ENCODE data around the gene USP10.

USP10 gene

DNA sequence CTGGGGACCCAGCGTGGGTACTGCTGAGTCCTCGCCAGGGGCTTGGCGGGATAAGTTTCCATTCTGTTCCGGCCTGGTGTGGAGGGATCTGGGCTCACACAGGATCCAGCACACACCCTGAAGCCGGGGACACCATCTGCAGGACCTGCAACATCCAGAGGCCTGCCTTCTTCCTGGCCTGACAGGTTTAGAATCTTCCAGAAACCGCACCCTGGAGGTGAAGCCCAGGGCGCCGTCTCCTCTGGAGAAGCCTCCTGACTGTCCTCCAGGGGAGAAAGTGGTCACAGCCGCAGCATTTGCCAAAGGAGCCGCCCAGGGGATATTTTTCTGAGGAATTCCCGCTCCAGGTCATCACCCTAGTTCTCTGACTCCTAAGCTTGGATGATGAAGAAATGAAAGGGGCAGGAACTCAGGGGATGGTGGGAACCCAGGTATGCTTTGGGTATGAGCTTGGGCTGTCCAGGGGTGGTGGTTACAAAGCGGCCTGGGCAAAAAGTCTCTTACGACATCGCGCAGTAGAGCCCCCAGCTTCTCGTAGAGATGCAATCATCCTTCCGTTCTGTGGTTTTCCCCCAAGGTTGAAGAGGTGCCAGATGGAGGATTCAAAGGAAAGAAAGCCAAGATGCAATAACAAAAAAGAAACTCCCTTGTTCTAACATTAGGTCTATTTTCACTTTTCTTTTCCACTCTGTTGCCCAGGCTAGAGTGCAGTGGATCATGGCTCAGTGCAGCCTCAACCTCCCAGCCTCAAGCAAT is 110.9 kb downstream of the USP10 start:
- DNase-seq: no peak

DNA sequence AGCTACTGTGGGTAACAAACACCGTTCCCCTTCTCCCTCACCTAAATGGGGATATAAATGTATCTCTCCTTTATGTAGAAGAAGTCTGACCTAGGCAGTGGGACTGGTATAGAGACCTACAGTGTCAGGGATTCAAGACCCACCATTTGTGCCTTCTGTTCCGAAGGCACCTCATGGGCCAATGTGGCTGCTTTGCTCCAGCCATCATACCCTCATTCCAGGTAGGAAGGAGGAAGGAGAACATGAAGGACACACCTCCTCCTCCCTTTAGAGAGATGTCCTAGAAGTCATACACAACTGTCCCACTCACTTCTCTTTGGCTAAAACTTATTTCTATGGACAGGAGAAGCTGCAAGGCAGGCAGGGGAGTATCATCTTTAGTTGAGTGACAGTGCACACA is 111.7 kb downstream of the USP10 start:
- DNase-seq: no peak

DNA sequence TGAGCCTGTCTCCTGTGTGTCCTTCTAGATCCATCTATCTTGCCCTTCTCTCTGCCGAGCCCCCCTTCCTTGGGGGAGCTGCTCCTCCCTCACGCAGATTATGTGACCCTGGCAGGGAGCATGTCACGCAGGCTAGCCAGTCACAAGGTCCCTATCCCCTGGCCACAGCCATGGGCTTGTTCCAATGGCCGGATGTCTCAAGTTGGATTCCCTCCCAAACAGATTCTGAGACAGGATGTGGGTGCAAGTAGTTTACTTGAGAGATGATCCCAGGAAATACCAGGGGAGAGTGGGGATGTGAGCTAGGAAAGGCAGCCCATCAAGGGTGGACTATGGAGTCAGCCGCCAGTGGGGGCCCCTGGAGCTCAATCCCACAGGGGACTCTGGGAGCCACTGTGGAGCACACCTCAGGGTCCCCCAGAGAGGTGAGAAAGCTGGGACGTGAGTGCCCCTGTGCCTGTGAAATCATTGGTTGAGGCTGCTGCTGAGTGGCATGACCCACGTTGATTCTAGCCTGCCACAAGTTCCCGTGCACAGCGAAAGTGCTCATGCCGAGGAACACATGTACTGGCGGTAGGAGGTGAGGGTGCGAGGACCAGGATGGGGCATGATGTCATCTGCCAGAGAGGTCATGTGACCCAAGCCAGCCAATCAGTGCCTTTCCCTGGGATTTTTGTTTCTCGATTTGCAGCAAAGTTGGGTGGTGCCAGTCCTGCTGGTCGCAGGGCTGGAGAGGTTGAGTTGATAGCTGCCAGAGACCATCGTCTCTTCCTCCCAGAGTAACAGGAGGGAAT is 113.5 kb downstream of the USP10 start:
- DNase-seq: no peak

DNA sequence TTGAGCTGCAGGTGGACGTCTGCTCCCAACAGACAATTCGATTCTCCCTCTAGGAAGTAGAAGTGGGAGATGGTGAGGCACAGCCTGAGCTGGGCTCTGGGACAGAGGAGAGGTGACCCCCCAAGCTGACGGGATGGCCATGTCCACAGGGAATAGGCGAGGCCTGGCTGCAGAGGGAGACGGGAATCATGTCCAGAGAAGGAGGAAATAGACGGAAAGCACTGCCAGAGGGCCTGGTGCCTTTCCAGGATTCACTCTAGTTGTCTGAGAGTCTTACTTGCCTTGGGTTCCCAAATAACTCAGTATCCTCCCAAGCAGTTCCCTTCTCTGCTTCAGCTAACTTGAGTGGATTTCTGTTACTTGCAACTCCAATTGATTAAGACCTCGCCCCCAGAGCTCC is 115.7 kb downstream of the USP10 start:
- DNase-seq: no peak

DNA sequence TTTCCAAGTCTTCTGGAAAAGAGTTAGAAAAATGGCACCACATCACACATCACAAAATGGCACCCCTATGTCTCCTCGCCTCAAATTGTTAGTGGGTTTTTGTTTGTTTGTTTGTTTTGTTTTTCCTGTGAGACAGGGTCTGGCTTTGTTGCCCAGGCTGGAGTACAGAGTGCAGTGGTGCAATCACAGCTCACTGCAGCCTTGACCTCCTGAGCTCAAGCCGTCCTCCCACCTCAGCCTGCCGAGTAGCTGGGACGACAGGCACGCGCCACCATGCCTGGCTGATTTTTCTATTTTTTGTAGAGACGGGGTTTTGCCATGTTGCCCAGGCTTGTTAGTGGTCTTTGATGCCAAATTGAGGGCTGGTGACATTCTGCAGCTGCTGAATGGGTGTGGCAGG is 116.2 kb downstream of the USP10 start:
- DNase-seq: no peak

DNA sequence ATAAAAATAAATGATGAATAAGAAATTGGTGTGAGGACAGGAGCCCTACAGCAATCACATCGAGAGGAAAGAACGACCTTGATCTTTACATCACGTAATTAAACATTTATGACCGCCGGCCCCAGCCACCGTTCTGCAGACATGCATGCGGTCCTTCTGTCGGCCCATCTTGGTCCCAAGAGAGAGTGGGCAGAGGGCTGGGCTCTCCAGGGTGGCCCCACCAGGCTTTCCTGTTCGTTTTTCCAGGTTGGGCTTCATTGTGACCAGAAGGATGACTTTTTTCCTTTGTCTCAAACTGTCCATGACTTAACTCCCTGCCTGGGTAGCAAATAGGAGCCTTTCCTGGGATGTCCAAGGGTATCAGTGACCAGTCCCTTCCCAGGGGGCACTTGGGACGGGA is 116.7 kb downstream of the USP10 start:
- DNase-seq: no peak

DNA sequence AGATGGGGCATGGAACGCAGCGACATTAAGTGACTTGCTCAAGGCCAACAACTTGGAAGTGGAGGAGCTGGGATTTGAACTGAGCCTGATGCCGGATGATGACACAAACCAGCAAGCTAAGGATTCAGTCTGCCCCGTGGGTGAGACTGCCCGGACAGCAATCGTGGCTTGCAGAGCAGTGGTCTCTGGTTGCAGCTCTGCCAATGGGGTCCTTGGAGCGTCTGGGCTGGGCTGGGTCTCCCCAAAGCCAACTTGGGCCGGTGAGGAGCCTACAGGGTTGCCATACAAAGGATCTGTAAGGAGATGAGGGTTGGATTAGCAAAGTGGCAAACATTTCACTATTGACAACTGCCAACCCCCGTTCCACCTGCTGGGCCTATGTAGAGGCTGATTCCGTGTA is 117.4 kb downstream of the USP10 start:
- no peak for DNase-seq

DNA sequence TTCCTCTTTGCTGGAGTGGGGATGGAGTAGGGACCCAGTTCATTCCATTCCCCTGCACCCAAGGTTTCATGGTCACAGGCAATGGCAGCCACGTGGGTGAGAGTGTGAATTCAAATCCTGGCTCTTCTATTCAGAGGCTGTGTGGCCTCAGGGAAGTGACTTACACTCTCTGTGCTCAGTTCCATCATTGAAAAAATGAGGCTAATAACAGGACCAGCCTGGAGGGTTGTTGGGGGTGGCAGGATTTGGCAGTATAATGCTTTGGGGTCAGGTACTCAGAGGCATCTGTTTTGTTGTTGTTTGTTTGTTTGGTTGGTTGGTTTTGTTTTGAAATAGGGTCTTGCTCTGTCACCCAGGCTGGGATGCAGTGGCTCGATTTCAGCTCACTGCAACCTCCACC is 117.8 kb downstream of the USP10 start:
- DNase-seq: no peak

DNA sequence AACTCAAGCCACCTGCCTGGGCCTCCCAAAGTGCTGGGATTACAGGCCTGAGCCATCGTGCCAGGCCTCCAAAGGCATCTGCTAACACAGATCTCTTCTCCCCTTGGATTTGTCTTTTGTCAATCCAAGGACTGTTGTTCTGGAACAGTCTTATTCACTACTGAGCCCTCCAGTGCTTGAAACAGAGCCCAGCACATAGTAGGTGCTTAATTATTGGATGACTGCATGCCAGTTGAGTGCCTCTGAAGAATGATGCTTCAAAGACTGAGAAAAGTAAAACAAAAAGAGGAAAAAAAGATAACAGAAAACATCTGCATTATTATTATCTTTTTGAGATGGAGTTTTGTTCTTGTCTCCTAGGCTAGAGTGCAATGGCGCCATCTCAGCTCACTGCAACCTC is 118.3 kb downstream of the USP10 start:
- no peak for DNase-seq

DNA sequence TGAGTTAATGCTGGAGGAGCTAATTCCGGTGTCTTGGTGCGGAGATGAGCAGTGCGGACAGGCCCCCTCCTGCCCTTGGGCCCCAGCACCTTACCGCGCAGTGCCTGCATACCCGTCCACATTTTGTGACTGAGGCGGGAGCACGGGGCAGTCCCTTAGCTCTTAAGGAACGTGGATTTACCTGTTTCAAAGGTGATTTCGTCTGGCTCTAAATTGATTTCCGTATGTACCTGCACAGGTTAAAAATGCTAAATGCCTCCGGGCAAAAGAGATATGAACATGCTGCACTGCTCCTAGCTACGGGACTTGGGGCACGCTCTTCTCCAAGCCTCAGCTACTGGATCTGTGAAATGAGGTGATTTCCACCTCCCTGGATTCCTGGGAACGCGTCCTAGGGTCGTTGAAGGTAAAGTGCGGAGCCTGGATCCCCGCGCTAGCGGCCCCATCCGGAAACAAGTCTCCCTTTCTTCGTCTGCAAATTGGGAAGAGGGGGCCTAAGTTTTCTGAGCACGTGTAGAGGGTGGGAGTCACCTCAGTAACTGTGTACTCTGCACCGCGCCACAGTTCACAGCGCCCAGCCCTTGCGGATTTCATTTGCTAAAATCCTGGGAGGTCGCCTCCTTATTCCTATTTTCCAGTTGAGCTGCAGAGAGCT is 119.3 kb downstream of the USP10 start:
- DNase-seq: no peak

DNA sequence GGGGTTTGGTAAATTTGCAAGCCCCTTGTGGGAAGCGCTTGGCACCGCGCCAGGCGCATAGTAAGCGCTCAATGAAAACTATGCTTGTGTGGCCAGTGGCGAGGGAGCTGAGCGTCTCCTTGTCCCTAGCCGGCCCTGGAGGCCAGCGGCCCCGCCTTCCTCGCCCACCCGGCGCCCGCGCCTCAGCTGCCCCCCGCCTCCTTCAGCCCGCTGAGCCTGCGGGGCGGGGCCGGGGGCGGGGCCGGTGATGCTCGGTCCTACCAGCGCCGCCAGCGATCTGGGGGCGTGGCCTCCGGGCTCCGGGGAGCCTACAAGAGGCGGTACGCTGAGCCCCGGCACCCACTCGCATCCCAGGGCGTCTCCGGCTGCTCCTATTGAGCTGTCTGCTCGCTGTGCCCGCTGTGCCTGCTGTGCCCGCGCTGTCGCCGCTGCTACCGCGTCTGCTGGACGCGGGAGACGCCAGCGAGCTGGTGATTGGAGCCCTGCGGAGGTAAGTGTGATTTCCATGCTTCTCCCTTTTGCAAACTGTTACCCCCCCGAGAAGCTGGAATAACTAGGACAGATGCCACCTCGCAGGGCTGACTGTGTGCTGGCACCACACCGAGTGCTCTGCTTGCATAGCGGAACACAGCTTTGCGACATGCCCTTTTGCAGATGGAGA is 120.0 kb downstream of the USP10 start, which contains the start of gene CRISPLD2:
Gene CRISPLD2 (plus strand): TSS at position 342 of the 661 bp plus-strand sequence. CDS start 18,511 bp downstream, outside the sequence.
- DNase-seq: peak; percentile 82

DNA sequence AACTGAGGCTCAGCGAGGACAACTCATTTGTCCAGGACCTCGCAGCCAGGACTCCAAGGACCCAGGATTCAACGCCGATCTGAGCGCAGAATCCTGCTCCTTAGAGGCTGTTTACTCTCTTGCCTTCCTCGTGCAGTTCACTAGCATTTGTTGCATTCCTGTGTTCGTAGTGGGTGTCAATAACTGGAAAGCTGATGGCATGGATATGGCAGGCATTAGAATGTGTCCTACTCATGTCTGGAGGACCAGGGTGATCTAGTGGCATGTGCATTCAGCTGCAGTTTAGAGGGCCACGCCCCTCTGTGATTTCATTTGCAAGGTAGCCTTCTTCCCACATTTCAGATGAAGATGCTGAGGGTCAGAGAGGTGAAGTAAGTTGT is 120.5 kb downstream of the USP10 start:
- no peak for DNase-seq

DNA sequence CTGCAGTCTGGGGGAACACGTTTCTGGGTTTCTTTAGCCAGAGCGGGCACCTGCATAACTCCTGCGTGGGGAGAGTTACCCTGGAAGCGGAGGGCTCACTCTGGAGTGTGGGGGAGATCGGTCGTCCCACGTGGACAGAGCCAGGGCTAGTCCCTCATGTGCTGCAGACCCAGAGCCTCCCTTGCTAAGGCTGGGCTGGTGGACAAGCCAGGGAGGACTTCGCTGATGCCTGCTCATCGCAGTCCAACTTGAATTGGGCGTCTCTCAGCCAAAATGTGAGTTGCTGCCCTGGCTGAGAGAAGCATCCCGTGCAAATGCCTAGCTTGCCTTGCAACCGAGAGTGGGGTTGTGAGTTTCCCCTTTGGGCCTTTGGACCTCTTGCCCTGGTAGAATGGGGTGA is 121.0 kb downstream of the USP10 start:
- DNase-seq: no peak

DNA sequence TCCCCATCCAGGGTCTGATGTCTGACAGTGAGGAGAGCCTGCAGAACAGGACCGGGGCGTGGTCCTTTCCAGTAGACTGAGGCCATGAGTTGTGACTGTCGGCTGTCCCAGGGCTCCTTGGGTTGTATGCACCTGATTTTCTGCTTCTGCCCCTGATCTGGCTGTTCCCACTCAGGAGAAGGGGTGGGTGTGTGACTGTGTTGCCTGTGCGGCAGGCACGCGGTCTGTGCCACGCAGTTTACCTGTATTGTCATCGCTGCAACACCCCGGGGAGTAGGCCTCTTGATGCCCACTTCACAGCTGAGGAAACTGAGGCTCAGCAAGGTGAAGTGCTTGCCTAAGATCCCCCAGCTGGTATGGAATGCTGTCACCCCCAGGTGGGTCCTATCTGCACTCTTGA is 121.4 kb downstream of the USP10 start:
- no peak for DNase-seq

DNA sequence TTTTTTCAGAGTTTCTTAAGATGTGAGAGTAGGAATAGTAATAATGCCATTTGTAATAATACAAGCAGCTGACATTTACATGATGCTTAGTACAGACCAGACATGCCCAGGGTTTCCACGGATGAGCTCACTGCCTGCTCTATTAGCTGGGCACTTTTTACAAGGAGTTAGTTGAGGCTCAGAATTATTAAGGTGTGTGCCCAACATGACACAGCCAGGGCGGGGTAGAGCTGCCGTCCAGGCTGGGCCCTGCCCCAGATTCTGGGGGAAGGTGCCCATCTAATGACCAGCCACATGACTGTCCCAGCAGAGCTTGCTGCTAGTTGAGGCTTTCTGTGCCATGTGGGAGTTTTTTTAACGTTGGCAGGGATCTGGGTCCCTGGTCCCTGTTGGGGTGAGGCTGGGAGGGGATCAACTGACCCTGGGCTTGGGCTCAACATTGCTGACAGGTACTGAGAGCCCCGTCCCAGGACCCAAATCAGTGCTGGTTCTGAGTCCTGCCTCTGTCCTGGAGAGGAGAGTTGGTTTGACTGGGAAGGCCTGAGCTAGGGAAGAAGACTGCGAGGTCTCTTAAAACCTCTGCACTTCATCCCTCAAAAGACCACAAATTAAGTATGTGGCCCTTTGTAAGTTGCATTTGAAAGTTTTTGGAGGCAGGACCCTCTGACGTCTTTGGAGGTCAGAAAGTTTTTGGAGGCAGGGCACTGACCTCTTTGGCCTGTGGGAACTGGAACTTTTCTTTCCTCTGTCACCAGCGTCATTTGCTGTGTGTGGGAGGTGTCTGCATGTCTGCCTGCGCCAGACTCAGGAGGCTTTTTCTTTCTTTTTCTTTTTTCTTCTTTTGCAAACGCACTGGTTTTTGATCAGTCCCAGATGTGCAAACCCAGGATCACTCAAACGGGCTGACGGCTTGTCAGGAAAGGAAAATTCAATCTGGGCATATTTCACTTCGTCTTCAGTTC is 122.2 kb downstream of the USP10 start:
- no peak for DNase-seq

DNA sequence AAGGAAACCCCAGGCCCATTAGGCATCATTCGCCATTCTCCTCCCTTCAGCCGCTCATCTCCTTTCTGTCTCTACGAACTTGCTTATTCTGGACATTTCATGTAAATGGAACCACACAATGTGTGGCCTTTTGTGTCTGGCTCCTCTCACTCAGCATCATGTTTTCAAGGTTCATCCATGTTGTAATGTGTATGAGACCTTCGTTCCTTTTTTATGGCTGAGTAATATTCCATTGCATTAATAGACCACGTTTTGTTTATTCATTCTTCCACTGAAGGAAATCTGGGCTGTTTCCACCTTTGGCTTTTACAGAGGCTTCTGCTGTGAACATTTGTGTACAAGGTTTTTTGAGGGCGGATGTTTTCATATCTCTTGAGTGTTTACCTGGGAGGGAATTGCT is 123.2 kb downstream of the USP10 start:
- DNase-seq: no peak

DNA sequence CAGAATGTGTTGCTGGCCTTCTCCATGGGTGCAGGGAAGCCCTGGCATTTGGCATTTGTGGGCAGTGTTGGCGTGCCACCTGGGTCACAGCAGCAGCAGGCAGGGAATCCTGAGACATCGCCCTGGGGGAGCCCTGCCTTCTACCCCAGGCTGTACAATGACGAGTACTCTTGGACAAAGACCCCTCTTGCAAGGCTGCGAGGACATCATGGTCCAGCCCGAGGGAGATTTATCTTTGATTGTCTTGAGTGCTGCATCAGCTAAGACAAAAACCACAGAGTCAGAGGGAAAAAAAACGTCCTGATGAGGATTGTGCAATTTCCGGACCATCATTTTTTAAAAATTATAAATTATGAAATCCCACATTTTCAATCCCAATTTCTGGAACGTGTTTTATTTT is 123.7 kb downstream of the USP10 start:
- no peak for DNase-seq

DNA sequence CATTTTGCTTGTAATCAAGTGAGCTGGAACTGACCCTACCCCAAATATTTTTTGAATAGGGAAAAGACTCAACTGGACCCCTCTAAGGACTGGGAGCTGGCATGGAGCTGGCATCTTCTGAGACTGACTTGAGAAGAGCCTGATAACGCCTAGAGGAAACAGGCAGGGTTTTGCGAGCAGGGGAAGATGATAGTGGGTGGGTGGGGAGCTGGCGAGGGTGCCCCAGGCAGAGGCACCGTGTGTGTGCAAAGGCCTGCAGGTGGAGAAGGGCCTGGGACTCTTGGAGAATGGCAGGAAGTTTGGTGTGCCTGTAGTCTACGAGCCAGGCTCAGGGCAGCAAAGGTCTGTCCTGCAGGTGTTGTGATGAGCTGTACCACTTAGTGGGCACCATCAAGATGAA is 124.1 kb downstream of the USP10 start:
- no peak for DNase-seq

DNA sequence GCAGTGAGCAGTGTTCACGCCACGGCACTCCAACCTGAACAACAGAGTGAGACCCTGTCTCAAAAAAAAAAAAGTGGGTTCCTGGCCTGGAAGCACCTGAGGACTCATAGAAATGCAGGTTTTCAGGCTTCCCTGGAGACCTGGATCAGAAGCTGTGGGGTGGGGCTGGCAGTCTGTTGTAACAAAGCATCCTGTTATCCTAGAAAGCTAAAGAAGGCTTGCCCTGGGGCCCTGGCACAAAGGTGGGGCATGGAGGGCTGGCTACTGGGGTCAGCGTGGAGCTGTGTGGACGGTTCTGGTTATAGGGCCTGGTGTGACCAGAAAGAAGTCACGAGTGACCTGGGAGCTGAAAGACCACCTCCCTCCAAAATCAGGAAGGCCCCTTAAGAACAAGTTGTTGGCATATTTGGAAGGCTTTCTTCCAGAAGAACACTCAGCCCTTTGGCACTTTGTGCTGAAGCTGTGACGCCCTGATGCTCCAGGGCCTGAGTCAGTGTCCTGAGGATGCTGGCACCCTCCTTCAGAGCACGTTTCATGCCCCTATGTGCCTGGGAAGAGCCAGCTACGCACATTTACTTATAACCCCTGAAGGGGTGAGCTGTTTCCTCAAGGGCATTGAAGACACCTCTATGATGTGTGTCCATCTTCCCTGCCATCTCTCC is 126.2 kb downstream of the USP10 start:
- no peak for DNase-seq

DNA sequence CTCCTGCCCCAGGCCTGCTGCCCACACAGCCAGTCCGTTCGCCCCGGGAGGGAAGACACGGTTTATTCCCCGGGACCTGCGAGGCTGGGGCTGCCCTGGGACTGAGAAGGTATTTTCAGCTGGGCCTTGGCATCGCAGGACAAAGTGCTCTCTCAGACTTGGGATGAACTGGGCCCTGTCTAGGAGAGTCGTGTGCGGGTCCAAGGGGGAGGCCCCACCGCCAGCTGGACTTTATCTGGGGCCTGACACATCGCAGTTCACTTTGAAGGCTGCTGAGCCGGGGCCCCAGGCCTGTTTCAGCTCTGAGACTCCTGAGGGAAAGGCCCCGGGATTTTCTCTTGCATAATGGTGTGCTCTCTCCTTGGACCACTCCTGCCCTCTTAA is 126.8 kb downstream of the USP10 start:
- no peak for DNase-seq

DNA sequence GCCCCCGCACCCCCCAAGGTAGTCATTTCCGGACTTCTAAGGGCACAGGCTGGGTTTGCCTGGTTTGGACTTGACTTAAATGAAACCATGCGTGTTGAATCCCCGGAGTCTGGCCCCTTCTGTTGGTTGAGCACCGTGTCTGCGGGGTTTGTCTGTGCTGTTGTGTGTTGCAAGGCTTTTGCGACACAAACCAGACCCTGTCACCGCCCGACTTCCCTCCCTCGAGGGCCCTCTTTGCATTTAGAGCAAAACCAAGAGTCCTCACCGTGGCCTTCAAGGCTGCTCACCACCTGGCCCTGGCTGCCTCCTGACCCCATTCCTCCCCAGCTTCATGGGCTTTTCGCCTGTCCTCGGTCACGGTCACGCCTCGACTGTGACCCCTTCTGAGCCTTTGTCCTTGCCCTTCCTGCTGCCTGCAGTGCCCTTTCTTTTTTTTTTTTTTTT is 127.4 kb downstream of the USP10 start:
- no peak for DNase-seq

DNA sequence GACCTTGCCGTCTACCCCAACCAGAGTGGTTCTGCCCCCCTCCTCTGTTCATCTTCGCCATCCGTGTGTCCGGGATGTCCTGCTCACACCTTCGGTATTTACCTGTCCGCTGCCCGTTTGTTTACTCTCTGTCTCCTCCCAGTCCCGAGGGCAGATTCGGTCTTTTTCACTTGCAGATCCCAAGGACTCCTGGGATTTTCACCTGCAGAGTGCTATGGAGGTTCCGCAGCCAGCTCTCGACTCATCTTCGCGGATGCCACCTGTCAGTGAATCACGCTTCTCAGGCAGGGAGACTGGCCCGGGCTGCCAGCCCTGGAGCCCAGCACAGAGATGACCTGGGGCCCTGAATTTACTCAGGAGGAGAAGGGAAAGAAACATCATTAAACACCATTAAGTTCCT is 128.1 kb downstream of the USP10 start:
- no peak for DNase-seq

All from GOT3 (cell line).